ENCODE results near the gene PDE9A. TPM values are rescaled to one million over a fixed set of nuclear protein-coding genes. Genes with fewer than 3 reads are reported as not detected.

PDE9A gene
- total RNA-seq, 1 experiment from 2014 or later: 31.9 TPM

- Histone ChIP-seq H3K27ac (ENCODE audit: insufficient read length, low read depth, low read length) (no peak overlapping the region), H3K23ac (ENCODE audit: insufficient read length, low read depth, low read length) (no peak overlapping the region), H2BK20ac (ENCODE audit: low read depth, low read length, poor library complexity, severe bottlenecking) (no peak overlapping the region), H4K91ac (ENCODE audit: insufficient read length, low read depth, low read length) (no peak overlapping the region), H2AK5ac (ENCODE audit: insufficient read length, low read length) (no peak overlapping the region), H3K23me2 (ENCODE audit: insufficient read length, low read depth, low read length, poor library complexity, severe bottlenecking) (no peaks in the 10 kb centered on the region), H2BK5ac (ENCODE audit: insufficient read length, low read length) (no peak overlapping the region), H3K79me1 (ENCODE audit: insufficient read depth, low read depth, low read length, poor library complexity, severe bottlenecking) (no peaks in the 10 kb centered on the region), H3K14ac (ENCODE audit: insufficient read depth, low read length) (no peak overlapping the region), H2AFZ (ENCODE audit: low read length) (no peak overlapping the region), H3K18ac (ENCODE audit: insufficient read length, low read depth, low read length) (no peak overlapping the region), H3K9ac (ENCODE audit: extremely low read depth, insufficient read length, low read length) (no peak overlapping the region), H4K5ac (ENCODE audit: insufficient read length, low read depth, low read length) (no peak overlapping the region), H4K20me1 (ENCODE audit: control insufficient read depth, insufficient read depth, insufficient read length) (no peaks in the 10 kb centered on the region), H2BK12ac (ENCODE audit: insufficient read length, low read depth, low read length) (no peak overlapping the region), H3T11ph (ENCODE audit: low read length) (no peak overlapping the region), H4K8ac (replicated peaks; ENCODE audit: insufficient read length, low read depth, low read length) (no peak overlapping the region), H3K27me3 (ENCODE audit: insufficient read depth, low read length) (no peaks in the 10 kb centered on the region), H2BK120ac (ENCODE audit: low read depth, low read length, poor library complexity, severe bottlenecking) (no peak overlapping the region), H3K4me2 (ENCODE audit: insufficient read depth, insufficient read length, low read length) (no peak overlapping the region), H2BK15ac (ENCODE audit: low read depth, low read length) (no peak overlapping the region), H3K79me2 (ENCODE audit: insufficient read depth, low read length) (no peaks in the 10 kb centered on the region), H3K56ac (ENCODE audit: insufficient read length, low read depth, low read length) (no peak overlapping the region), H3K9me3 (ENCODE audit: control insufficient read depth, low read depth, low read length) (no peaks in the 10 kb centered on the region), H3K4ac (ENCODE audit: low read depth, low read length) (no peak overlapping the region), H3K4me1 (ENCODE audit: insufficient read depth, low read length) (peaks cover 6% of the 10 kb centered on the region; the same call in 1 of the 2 replicates)
- peaks cover 42 to 55% (median 46%) of the 10 kb centered on the region in 3 experiments for H3K36me3 Mint-ChIP-seq (ENCODE audit: insufficient read depth in 1 of 3, low read depth in 3 of 3)
- no peaks in the 10 kb centered on the region for H3K27me3 Mint-ChIP-seq (ENCODE audit: low read depth)
- WGBS (ENCODE audit: extremely low coverage, insufficient read length, low lambda C conversion rate): no CpG with 5 or more reads among the region's 9 CpGs
- H3K4me3 Mint-ChIP-seq: no peak overlapping the region
- H3K27ac Mint-ChIP-seq: peak overlapping the region in 2 of 3 experiments; percentile 33 to 59; a peak in 4 of 7 replicates
- no peak for DNase-seq
- no peak for TF ChIP-seq CTCF (conservative IDR thresholded peaks at IDR 0.05)
- H3K4me1 Mint-ChIP-seq: peaks cover 30 to 34% of the 10 kb centered on the region in 2 experiments
- H3K9me3 Mint-ChIP-seq: peaks cover 6 to 10% of the 10 kb centered on the region in 2 experiments
These were observed 49.3 kb downstream of the PDE9A start for GRCh38 chr21:42702720-42703119.
